Right hindlimb (tissue), 1 donor: ENCODE data around the gene ASAP2.

Source experiments
- DNase-seq: peaks from one replicate; pipeline ENCODE4 v3.0.0-alpha.2; 2018

ASAP2 gene

GRCh38 chr2:9232166-9232479, 25.5 kb downstream of the ASAP2 start:
- no peak for DNase-seq

- no peak for DNase-seq
These were observed 26.3 kb downstream of the ASAP2 start for GRCh38 chr2:9232886-9233285.

- DNase-seq: no peak
These were observed 28.1 kb downstream of the ASAP2 start for GRCh38 chr2:9234680-9235146.

- peak; percentile 64 for DNase-seq
These were observed 28.8 kb downstream of the ASAP2 start for GRCh38 chr2:9235147-9236044.

GRCh38 chr2:9236045-9236344, 29.4 kb downstream of the ASAP2 start:
- DNase-seq: no peak

GRCh38 chr2:9236867-9237266, 30.3 kb downstream of the ASAP2 start:
- no peak for DNase-seq

GRCh38 chr2:9237831-9238230, 31.2 kb downstream of the ASAP2 start:
- DNase-seq: no peak

GRCh38 chr2:9238591-9239326, 32.1 kb downstream of the ASAP2 start:
- peak; percentile 60 for DNase-seq

- DNase-seq: no peak
These were observed 33.0 kb downstream of the ASAP2 start for GRCh38 chr2:9239616-9240015.

- peak; percentile 14 for DNase-seq
These were observed 34.1 kb downstream of the ASAP2 start for GRCh38 chr2:9240745-9241144.

- peak; percentile 1 for DNase-seq
These were observed 34.6 kb downstream of the ASAP2 start for GRCh38 chr2:9241233-9241632.

GRCh38 chr2:9243357-9243756, 36.7 kb downstream of the ASAP2 start:
- no peak for DNase-seq

GRCh38 chr2:9244985-9245544, 38.5 kb downstream of the ASAP2 start:
- DNase-seq: peak; percentile 3

GRCh38 chr2:9247177-9247576, 40.6 kb downstream of the ASAP2 start:
- peak; percentile 4 for DNase-seq

- peak; percentile 36 for DNase-seq
These were observed 41.2 kb downstream of the ASAP2 start for GRCh38 chr2:9247786-9248185.

- peak; percentile 9 for DNase-seq
These were observed 41.8 kb downstream of the ASAP2 start for GRCh38 chr2:9248363-9248762.

- DNase-seq: peak; percentile 58
These were observed 42.6 kb downstream of the ASAP2 start for GRCh38 chr2:9249020-9249800.

GRCh38 chr2:9250091-9250490, 43.5 kb downstream of the ASAP2 start:
- DNase-seq: peak; percentile 18

- DNase-seq: peak; percentile 4
These were observed 44.0 kb downstream of the ASAP2 start for GRCh38 chr2:9250498-9251153.

- DNase-seq: peak; percentile 66
These were observed 44.8 kb downstream of the ASAP2 start for GRCh38 chr2:9251154-9252001.

- DNase-seq: peak; percentile 11
These were observed 45.4 kb downstream of the ASAP2 start for GRCh38 chr2:9252002-9252357.

- DNase-seq: no peak
These were observed 48.8 kb downstream of the ASAP2 start for GRCh38 chr2:9255416-9255815.
